Keratinocyte (primary cell): ENCODE data around the gene BAIAP3. TPM values are rescaled to one million over a fixed set of nuclear protein-coding genes. Genes with fewer than 3 reads are reported as not detected.
A peak's percentile ranks its signal among the peaks of the same experiment; 100 is the strongest.

Experiments used
- DNase-seq: peaks from one replicate; pipeline ENCODE4 v3.0.0-alpha.2; 2011; ENCODE audit warnings: low read depth, missing footprints, low spot score
- FAIRE-seq: peaks from 2 replicates; lab custom pipeline; 2011; peaks lifted over from hg19 to GRCh38; lab: Jason Lieb, UNC
- H2AFZ ChIP-seq: 2 replicates; pipeline ENCODE4 v1.6.0; 2012; ENCODE audit warnings: low read length, control low read depth, inconsistent platforms; ENCODE audit not compliant: control insufficient read depth
- H3K27ac ChIP-seq: 2 replicates; pipeline ENCODE4 v1.5.1; 2011; ENCODE audit warnings: low read length; ENCODE audit not compliant: control insufficient read depth, insufficient read depth
- H3K27me3 ChIP-seq: 3 replicates; pipeline ENCODE4 v1.6.0; 2011; ENCODE audit warnings: low read length; ENCODE audit not compliant: control insufficient read depth, insufficient read depth; ENCODE audit errors: extremely low read depth
- H3K36me3 ChIP-seq, 2 experiments: 2 replicates in 1 of 2; 3 replicates in 1 of 2; pipeline ENCODE4 v1.5.1; 2011; ENCODE audit warnings: low read length in 2 of 2, mild to moderate bottlenecking in 1 of 2; ENCODE audit not compliant: control insufficient read depth in 2 of 2, insufficient read depth in 2 of 2; ENCODE audit errors: extremely low read depth in 1 of 2
- H3K4me1 ChIP-seq: 3 replicates; pipeline ENCODE4 v1.5.1; 2011; ENCODE audit warnings: low read length; ENCODE audit not compliant: control insufficient read depth, insufficient read depth; ENCODE audit errors: extremely low read depth
- H3K4me2 ChIP-seq: 3 replicates; pipeline ENCODE4 v1.6.0; 2011; ENCODE audit warnings: low read depth, low read length; ENCODE audit not compliant: control insufficient read depth, insufficient read depth; ENCODE audit errors: extremely low read depth
- H3K4me3 ChIP-seq, 3 experiments: fragments of 200-600 bp in 1 of 3; sonication (generic) in 1 of 3; 2 replicates in 2 of 3; 3 replicates in 1 of 3; pipeline ENCODE4 v1.5.1; 2011 to 2016; ENCODE audit warnings: low read length in 3 of 3, mild to moderate bottlenecking in 3 of 3, control low read depth in 2 of 3, inconsistent platforms in 1 of 3, low read depth in 1 of 3, mixed read lengths in 1 of 3, mixed run types in 1 of 3, moderate library complexity in 1 of 3; ENCODE audit not compliant: control insufficient read depth in 2 of 3, insufficient read depth in 2 of 3; ENCODE audit errors: extremely low read depth in 1 of 3
- H3K79me2 ChIP-seq: 2 replicates; pipeline ENCODE4 v1.6.0; 2012; ENCODE audit warnings: low read length; ENCODE audit not compliant: control insufficient read depth, insufficient read depth
- H3K9ac ChIP-seq: 3 replicates; pipeline ENCODE4 v1.6.0; 2011; ENCODE audit warnings: low read length; ENCODE audit not compliant: control insufficient read depth, insufficient read depth; ENCODE audit errors: extremely low read depth
- H3K9me1 ChIP-seq: 3 replicates; pipeline ENCODE4 v1.6.0; 2011; ENCODE audit warnings: low read length; ENCODE audit not compliant: control insufficient read depth, insufficient read depth; ENCODE audit errors: extremely low read depth
- H3K9me3 ChIP-seq: 2 replicates; pipeline ENCODE4 v1.5.1; 2012; ENCODE audit warnings: low read depth, low read length; ENCODE audit not compliant: control insufficient read depth
- H4K20me1 ChIP-seq: 3 replicates; pipeline ENCODE4 v1.6.0; 2011; ENCODE audit warnings: low read length; ENCODE audit not compliant: control insufficient read depth, insufficient read depth; ENCODE audit errors: extremely low read depth
- CTCF ChIP-seq, 3 experiments: IDR thresholded peaks in 1 of 3; conservative IDR thresholded peaks in 1 of 3; optimal IDR thresholded peaks in 1 of 3; 2 replicates in 2 of 3; 3 replicates in 1 of 3; pipeline versions ENCODE3 to v1.5.1; 2011; ENCODE audit warnings: low read length in 3 of 3, mild to moderate bottlenecking in 3 of 3, moderate library complexity in 2 of 3, control low read depth in 1 of 3, inconsistent platforms in 1 of 3; ENCODE audit not compliant: insufficient read depth in 2 of 3; ENCODE audit errors: extremely low read depth in 1 of 3
- EZH2 ChIP-seq: IDR thresholded peaks from one replicate; pipeline ENCODE4 v1.6.1; 2012; ENCODE audit warnings: inconsistent platforms, mild to moderate bottlenecking, low read length, moderate library complexity
- dilution Hi-C: fragments of 300-500 bp; cut with MboI; formaldehyde crosslinking; loops from one replicate; pipeline ENCODE4 v1.7.0; 2020; ENCODE audit warnings: low sequenced_read_pairs; ENCODE audit not compliant: extremely low pct_ligation_motif_present
- polyA plus RNA-seq, 5 experiments: library from polyadenylated mRNA; depleted of rRNA in 3 of 5; stranded (reverse) in 3 of 5; stranded (forward) in 1 of 5; unstranded in 1 of 5; fragments of >200 nt; gene quantifications; 1 replicate in 1 of 5; 2 replicates in 3 of 5; 3 replicates in 1 of 5; pipeline versions ENCODE4 v1.2.1 to v1.2.3, GENCODE V29; 2011 to 2012; ENCODE audit warnings: missing spikeins in 2 of 5, low read depth in 1 of 5, low replicate concordance in 1 of 5

BAIAP3 gene
- polyA plus RNA-seq, 1 donor (not counting 4 experiments of a cell fraction or from before 2014, with no cell fraction given): not detected

GRCh38 chr16:1345651-1346421 is 12.4 kb downstream of the BAIAP3 start:
- Histone ChIP-seq H3K4me2 (no peak overlapping the region), H4K20me1 (peaks cover 2% of the 10 kb centered on the region), H3K9me1 (no peaks in the 10 kb centered on the region), H3K27ac (no peak overlapping the region), H3K79me2 (peaks cover 8% of the 10 kb centered on the region), H3K4me3 (no peak overlapping the region), H2AFZ (no peak overlapping the region), H3K9me3 (no peaks in the 10 kb centered on the region), H3K36me3 (peaks cover 12 to 15% of the 10 kb centered on the region in 2 experiments), H3K4me1 (peaks cover 28% of the 10 kb centered on the region), H3K9ac (no peak overlapping the region), H3K27me3 (peaks cover 14% of the 10 kb centered on the region)
- TF ChIP-seq CTCF (optimal IDR thresholded peaks at IDR 0.05 in 1 of 3, IDR thresholded peaks at IDR 0.05 in 1 of 3, conservative IDR thresholded peaks at IDR 0.05 in 1 of 3; ENCODE audit: extremely low read depth in 1 of 3, insufficient read depth in 2 of 3, low read length in 3 of 3) (no peak), EZH2 (no peak)
- DNase-seq (no peak), FAIRE-seq (no peak)
- dilution Hi-C loops: no loop called here

- H3K27me3 ChIP-seq: peaks cover 11% of the 10 kb centered on the region
- dilution Hi-C loops: no loop called here
- H3K9ac ChIP-seq: no peak overlapping the region
- peaks cover 2% of the 10 kb centered on the region for H4K20me1 ChIP-seq
- peak overlapping the region; percentile 27 for H3K4me2 ChIP-seq
- no peak for DNase-seq
- no peak overlapping the region for H3K27ac ChIP-seq
- H3K4me1 ChIP-seq: peaks cover 30% of the 10 kb centered on the region
- peaks cover 12 to 15% of the 10 kb centered on the region in 2 experiments for H3K36me3 ChIP-seq
- TF ChIP-seq EZH2: no peak
- peak; percentile 31 to 63 (median 61) for TF ChIP-seq CTCF (optimal IDR thresholded peaks at IDR 0.05 in 1 of 3, IDR thresholded peaks at IDR 0.05 in 1 of 3, conservative IDR thresholded peaks at IDR 0.05 in 1 of 3; ENCODE audit: extremely low read depth in 1 of 3, insufficient read depth in 2 of 3, low read length in 3 of 3)
- H2AFZ ChIP-seq: no peak overlapping the region
- no peak overlapping the region for H3K4me3 ChIP-seq
- H3K9me1 ChIP-seq: no peaks in the 10 kb centered on the region
- H3K9me3 ChIP-seq: no peaks in the 10 kb centered on the region
- FAIRE-seq: no peak
- peaks cover 16% of the 10 kb centered on the region for H3K79me2 ChIP-seq
These were observed 13.2 kb downstream of the BAIAP3 start for GRCh38 chr16:1346422-1347285.
